IMR-90 (cell line): Measurements from ENCODE around the gene OR2A42. TPM values are rescaled to one million over a fixed set of nuclear protein-coding genes. Genes with fewer than 3 reads are reported as not detected.

Experiments
- polyA plus RNA-seq, 3 experiments: library from polyadenylated mRNA; depleted of rRNA; stranded (reverse); fragments of >200 nt; gene quantifications; 2 replicates each; pipeline ENCODE4 v1.2.3, GENCODE V29; 2012; ENCODE audit warnings: low replicate concordance in 1 of 3
- total RNA-seq: library from RNA; depleted of rRNA; stranded (reverse); fragments of >200 nt; gene quantifications from 2 replicates; pipeline ENCODE4 v1.2.3, GENCODE V29; 2012; rRNA removed

The OR2A42 gene
- total and polyA plus RNA-seq, 2 of the 4 experiments (the other 2 are of a cell fraction), result not detected

Other genes with a start within 250 kb of the OR2A42 start
- not detected in 2 replicates for gene OR6B1, start 239.3 kb downstream of the OR2A42 start, total RNA-seq
- not detected in 2 replicates for gene OR6B1, start 239.3 kb downstream of the OR2A42 start, polyA plus RNA-seq (2012; rRNA removed)
- gene OR2A5, start 190.7 kb downstream of the OR2A42 start, total RNA-seq, result not detected in 2 replicates
- not detected in 2 replicates for gene OR2A5, start 190.7 kb downstream of the OR2A42 start, polyA plus RNA-seq (2012; rRNA removed)
- not detected in 2 replicates for gene OR2A25, start 169.8 kb downstream of the OR2A42 start, total RNA-seq
- gene OR2A25, start 169.8 kb downstream of the OR2A42 start, polyA plus RNA-seq (2012; rRNA removed), result not detected in 2 replicates
- not detected in 2 replicates for gene OR2A12, start 153.3 kb downstream of the OR2A42 start, total RNA-seq
- gene OR2A12, start 153.3 kb downstream of the OR2A42 start, polyA plus RNA-seq (2012; rRNA removed), result not detected in 2 replicates
- gene OR2A2, start 130.0 kb downstream of the OR2A42 start, total RNA-seq, result not detected in 2 replicates
- not detected in 2 replicates for gene OR2A2, start 130.0 kb downstream of the OR2A42 start, polyA plus RNA-seq (2012; rRNA removed)
- not detected in 2 replicates for gene OR2A14, start 116.4 kb downstream of the OR2A42 start, total RNA-seq
- gene OR2A14, start 116.4 kb downstream of the OR2A42 start, polyA plus RNA-seq (2012; rRNA removed), result not detected in 2 replicates
- not detected in 2 replicates for gene CTAGE4, start 56.1 kb downstream of the OR2A42 start, total RNA-seq
- gene CTAGE4, start 56.1 kb downstream of the OR2A42 start, polyA plus RNA-seq (2012; rRNA removed), result 0.03 TPM in 1 of 2 replicates, not detected in the other
- not detected in 2 replicates for gene ARHGEF35, start 43.8 kb downstream of the OR2A42 start, total RNA-seq
- gene ARHGEF35, start 43.8 kb downstream of the OR2A42 start, polyA plus RNA-seq (2012; rRNA removed), result not detected in 2 replicates
- not detected in 2 replicates for gene OR2A7, start 25.2 kb upstream of the OR2A42 start, total RNA-seq
- gene OR2A7, start 25.2 kb upstream of the OR2A42 start, polyA plus RNA-seq (2012; rRNA removed), result not detected in 2 replicates
- gene CTAGE8, start 29.7 kb upstream of the OR2A42 start, total RNA-seq, result not detected in 2 replicates
- gene CTAGE8, start 29.7 kb upstream of the OR2A42 start, polyA plus RNA-seq (2012; rRNA removed), result not detected in 2 replicates
- not detected in 2 replicates for gene OR2A1, start 72.8 kb upstream of the OR2A42 start, total RNA-seq
- gene OR2A1, start 72.8 kb upstream of the OR2A42 start, polyA plus RNA-seq (2012; rRNA removed), result not detected in 2 replicates
- under 0.01 TPM in 2 replicates for gene ARHGEF5, start 115.8 kb upstream of the OR2A42 start, total RNA-seq
- 0.10 and 0.19 TPM in 2 replicates for gene ARHGEF5, start 115.8 kb upstream of the OR2A42 start, polyA plus RNA-seq (2012; rRNA removed)
- gene NOBOX, start 164.1 kb upstream of the OR2A42 start, total RNA-seq, result not detected in 2 replicates
- not detected in 2 replicates for gene NOBOX, start 164.1 kb upstream of the OR2A42 start, polyA plus RNA-seq (2012; rRNA removed)